ENCODE results near the gene GPC3.

DNA sequence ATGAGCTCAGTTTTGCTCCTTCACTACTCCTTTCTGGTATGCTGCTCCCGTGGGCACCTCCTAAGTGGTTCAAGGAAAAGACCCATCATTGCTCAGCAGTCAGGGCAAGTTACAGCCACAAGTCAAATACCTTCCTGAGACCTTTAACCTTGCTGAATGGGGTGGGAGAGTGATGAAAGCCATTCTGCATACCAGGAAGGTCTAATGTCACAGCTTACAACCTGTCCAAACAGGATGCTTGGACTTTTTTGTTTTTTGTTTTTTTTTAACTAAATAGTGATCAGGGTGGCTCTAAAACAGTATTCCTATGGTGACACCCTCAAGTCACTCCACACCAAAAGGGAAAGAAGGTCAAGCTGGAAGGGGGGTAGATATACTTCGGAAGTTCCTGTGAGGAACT lies 93.1 kb downstream of the GPC3 start:
- TF ChIP-seq ZNF274 (IDR thresholded peaks at IDR 0.05; ENCODE audit: low read depth, low read length) (no peak), SUZ12 (IDR thresholded peaks at IDR 0.05; ENCODE audit: extremely low read depth, insufficient read depth, insufficient read length) (no peak), YY1 (IDR thresholded peaks at IDR 0.05; ENCODE audit: insufficient read depth, insufficient read length) (no peak)
